ENCODE data around the gene EXOC6B.

GRCh38 chr2:72271276-72271614, 554.6 kb downstream of the EXOC6B start:
- no peak for TF ChIP-seq CTCF (IDR thresholded peaks at IDR 0.05)
- TF ChIP-seq POLR2A (IDR thresholded peaks at IDR 0.05): no peak
